Measurements from ENCODE around the gene FAM118A. TPM values are rescaled to one million over a fixed set of nuclear protein-coding genes. Genes with fewer than 3 reads are reported as not detected.

Gene FAM118A
- total RNA-seq, 2 donors from 2014 or later: 36.1 to 75.3 TPM

- TF ChIP-seq CTCF (IDR thresholded peaks at IDR 0.05): no peak
- H3K4me1 ChIP-seq: peaks cover 7% of the 10 kb centered on the region
- intact Hi-C loops (cut with DNase I): no loop called here
- no peak for DNase-seq
- no peak overlapping the region for H3K4me3 ChIP-seq
- no peaks in the 10 kb centered on the region for H3K27me3 ChIP-seq
- no peak overlapping the region for H3K27ac ChIP-seq
- H3K9ac ChIP-seq (ENCODE audit: low read depth in 2 of 2, low read length in 2 of 2): no peak overlapping the region
- H3K9me3 ChIP-seq: no peaks in the 10 kb centered on the region
- H3K36me3 ChIP-seq: no peaks in the 10 kb centered on the region
Measured at GRCh38 chr22:45286854-45287551, 22.7 kb upstream of the FAM118A start.

GRCh38 chr22:45290410-45290936 is 19.3 kb upstream of the FAM118A start:
- no peaks in the 10 kb centered on the region for H3K27me3 ChIP-seq
- TF ChIP-seq CTCF (IDR thresholded peaks at IDR 0.05): no peak
- intact Hi-C loops (cut with DNase I): no loop called here
- peaks cover 7% of the 10 kb centered on the region for H3K4me1 ChIP-seq
- H3K4me3 ChIP-seq: no peak overlapping the region
- DNase-seq: peak; percentile 73
- no peak overlapping the region for H3K9ac ChIP-seq (ENCODE audit: low read depth in 2 of 2, low read length in 2 of 2)
- no peaks in the 10 kb centered on the region for H3K36me3 ChIP-seq
- H3K9me3 ChIP-seq: no peaks in the 10 kb centered on the region
- peak overlapping the region; percentile 61 for H3K27ac ChIP-seq

- TF ChIP-seq CTCF (IDR thresholded peaks at IDR 0.05): no peak
- no peak overlapping the region for H3K27ac ChIP-seq
- peak overlapping the region in 1 of 2 donors; percentile 7 for H3K9ac ChIP-seq (ENCODE audit: low read depth in 2 of 2, low read length in 2 of 2)
- intact Hi-C loops (cut with DNase I): no loop called here
- H3K4me1 ChIP-seq: peaks cover 7% of the 10 kb centered on the region
- H3K9me3 ChIP-seq: no peaks in the 10 kb centered on the region
- DNase-seq: no peak
- H3K36me3 ChIP-seq: no peaks in the 10 kb centered on the region
- H3K27me3 ChIP-seq: no peaks in the 10 kb centered on the region
- no peak overlapping the region for H3K4me3 ChIP-seq
Measured at GRCh38 chr22:45291061-45291930, 18.4 kb upstream of the FAM118A start.

DNA sequence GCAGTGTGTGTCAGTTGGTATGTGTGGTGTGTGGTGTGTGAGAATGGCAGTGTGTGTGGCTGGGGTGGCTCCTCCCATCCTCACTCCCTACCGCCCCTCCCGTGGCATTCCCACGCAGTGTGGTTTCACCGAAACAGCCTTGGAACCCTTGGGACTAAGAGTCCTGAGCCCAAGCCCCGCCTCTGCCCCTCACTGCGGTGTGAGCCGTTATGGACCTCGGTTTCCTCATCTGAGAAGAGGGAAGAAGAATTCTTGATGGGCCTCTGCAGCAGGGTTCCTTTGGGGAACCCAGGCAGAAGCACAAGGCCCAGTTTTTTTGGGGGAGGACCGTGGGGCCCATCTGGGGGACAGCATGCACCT is 17.8 kb upstream of the FAM118A start:
- no peak for DNase-seq
- peak overlapping the region in 1 of 2 donors; percentile 7 for H3K9ac ChIP-seq (ENCODE audit: low read depth in 2 of 2, low read length in 2 of 2)
- H3K27ac ChIP-seq: no peak overlapping the region
- no peak overlapping the region for H3K4me3 ChIP-seq
- H3K4me1 ChIP-seq: peaks cover 7% of the 10 kb centered on the region
- H3K36me3 ChIP-seq: no peaks in the 10 kb centered on the region
- intact Hi-C loops (cut with DNase I): no loop called here
- TF ChIP-seq CTCF (IDR thresholded peaks at IDR 0.05): no peak
- no peaks in the 10 kb centered on the region for H3K27me3 ChIP-seq
- H3K9me3 ChIP-seq: no peaks in the 10 kb centered on the region

DNA sequence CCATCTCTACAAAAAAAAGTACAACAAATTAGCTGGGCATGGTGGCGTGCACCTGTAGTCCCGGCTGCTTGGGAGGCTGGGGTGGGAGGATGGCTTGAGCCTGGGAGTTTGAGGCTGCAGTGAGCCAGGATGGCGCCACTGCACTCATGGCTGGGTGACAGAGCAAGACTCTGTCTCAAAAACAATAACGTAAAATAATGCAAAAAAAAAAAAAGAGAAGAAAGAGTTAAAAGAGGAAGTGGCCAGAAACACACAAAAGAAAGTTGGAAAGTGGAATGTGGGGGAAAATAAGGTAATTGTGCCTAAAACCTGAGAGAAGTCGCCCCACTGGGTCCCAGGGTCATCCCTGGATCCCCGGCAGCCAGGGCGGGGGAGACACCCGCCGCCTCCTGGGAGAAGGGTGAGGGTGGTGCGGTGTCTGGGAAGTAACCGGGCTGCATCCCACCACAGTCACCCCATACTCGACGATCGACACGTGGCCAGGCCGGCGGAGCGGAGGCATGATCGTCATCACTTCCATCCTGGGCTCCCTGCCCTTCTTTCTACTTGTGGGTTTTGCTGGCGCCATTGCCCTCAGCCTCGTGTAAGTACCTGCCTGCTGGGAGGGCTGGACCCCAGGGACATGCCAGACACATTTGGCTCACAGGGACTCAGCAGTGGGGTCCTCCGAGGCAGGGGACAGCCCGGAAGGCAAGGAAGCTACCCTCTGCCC is 16.8 kb upstream of the FAM118A start:
- H3K36me3 ChIP-seq: no peaks in the 10 kb centered on the region
- no peak for DNase-seq
- H3K9ac ChIP-seq (ENCODE audit: low read depth in 2 of 2, low read length in 2 of 2): peak overlapping the region in 1 of 2 donors; percentile 12
- no peak overlapping the region for H3K4me3 ChIP-seq
- H3K27ac ChIP-seq: no peak overlapping the region
- no peaks in the 10 kb centered on the region for H3K9me3 ChIP-seq
- no peak for TF ChIP-seq CTCF (IDR thresholded peaks at IDR 0.05)
- H3K4me1 ChIP-seq: peaks cover 7% of the 10 kb centered on the region
- intact Hi-C loops (cut with DNase I): no loop called here
- H3K27me3 ChIP-seq: no peaks in the 10 kb centered on the region

Data from colonic mucosa (tissue), 4 donors.